Measurements from ENCODE around the gene KTN1.

DNA sequence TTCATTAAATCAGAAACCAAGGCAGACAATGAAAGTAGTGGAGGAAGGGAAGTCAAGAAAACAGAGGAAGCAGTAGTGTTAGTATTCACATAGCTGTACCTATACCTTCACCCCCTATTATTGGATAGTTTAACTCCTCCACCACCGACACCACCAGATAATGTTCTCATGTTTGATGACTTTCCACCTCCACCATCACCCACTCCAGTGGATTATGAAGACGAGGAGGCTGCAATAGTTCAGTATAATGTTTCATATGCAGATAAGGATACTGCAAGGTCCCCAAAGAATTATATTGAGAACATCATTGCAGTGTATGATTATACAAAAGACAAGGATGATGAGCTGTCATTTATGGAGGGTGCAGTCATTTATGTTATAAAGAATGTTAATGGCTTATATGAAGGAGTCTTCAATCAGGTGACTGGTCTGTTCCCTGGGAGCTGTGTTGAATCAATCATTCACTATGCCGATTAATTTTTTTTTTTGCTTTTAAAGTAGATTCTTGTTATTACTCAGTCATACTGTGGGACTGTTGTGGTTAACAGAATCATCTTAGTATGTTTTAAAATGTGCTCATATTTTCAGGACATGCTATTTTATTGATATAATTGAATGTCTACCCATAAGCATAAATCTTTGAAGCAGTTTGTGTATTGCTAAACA is 32.2 kb upstream of the KTN1 start:
- TF ChIP-seq CTCF (IDR thresholded peaks at IDR 0.05) (no peak), ZFX (IDR thresholded peaks at IDR 0.05; ENCODE audit: borderline replicate concordance) (no peak)

Data from 22Rv1 (cell line).